ENCODE results near the gene KSR1.

KSR1 gene

GRCh38 chr17:27536781-27537180, 80.5 kb downstream of the KSR1 start:
- in situ Hi-C loops (cut with HindIII; ENCODE audit: low pct_ligation_motif_present, low pct_unique_long_range_greater_than_20kb, low sequenced_read_pairs) = no loop called here
- DNase-seq = no peak

- in situ Hi-C loops (cut with HindIII; ENCODE audit: low pct_ligation_motif_present, low pct_unique_long_range_greater_than_20kb, low sequenced_read_pairs) = no loop called here
- no peak for DNase-seq
Measured at GRCh38 chr17:27538156-27538955, 82.1 kb downstream of the KSR1 start.

DNA sequence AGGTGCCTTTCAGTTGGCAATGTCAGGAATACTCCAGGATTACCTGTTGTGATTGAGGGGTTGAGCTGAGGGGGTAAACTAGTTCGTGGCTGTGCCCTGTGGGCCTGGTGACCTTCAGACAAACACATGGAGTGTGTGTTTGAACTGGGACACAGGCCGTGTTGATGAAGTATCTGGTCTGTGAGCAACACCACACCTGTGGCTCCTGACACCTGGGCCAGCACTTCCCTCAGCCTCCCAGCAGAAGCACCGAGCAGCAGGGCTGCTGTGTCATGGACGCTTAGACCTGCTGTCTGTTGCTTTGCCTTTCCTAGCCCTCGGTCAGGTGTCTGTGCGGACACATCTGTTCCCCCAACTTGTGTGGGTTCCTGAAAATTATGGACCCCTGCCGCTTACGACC, 82.9 kb downstream of the KSR1 start:
- DNase-seq = no peak
- in situ Hi-C loops (cut with HindIII; ENCODE audit: low pct_ligation_motif_present, low pct_unique_long_range_greater_than_20kb, low sequenced_read_pairs) = no loop called here

DNA sequence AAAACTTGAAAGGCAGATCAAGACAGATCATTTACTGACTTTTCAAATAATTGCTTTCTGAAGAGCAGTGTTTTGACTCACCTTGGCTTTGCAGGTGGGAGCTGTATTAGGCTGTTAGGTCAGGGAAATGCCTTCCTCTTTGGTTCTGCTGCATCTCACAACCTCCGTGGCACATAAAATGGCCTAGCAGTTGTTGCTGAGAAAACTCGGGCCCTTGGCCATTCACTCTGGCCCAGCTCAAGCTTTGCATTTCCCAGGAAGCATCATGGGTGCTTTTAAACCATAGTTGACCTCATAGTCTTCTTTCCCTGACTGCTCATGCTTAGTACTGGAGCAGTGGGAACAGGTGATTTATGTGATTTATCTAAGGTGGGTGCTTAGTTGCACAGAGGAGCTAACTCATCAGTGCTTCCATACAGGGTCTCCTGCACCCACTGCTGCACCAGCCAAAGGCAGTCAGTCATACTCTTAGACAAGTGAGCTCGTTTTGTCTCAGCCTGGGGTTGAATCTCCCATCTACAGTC, 83.6 kb downstream of the KSR1 start:
- in situ Hi-C loops (cut with HindIII; ENCODE audit: low pct_ligation_motif_present, low pct_unique_long_range_greater_than_20kb, low sequenced_read_pairs) = no loop called here
- no peak for DNase-seq

- in situ Hi-C loops (cut with HindIII; ENCODE audit: low pct_ligation_motif_present, low pct_unique_long_range_greater_than_20kb, low sequenced_read_pairs) = no loop called here
- no peak for DNase-seq
Measured at GRCh38 chr17:27540318-27541101, 84.3 kb downstream of the KSR1 start.

GRCh38 chr17:27541301-27542023, 85.2 kb downstream of the KSR1 start:
- no peak for DNase-seq
- in situ Hi-C loops (cut with HindIII; ENCODE audit: low pct_ligation_motif_present, low pct_unique_long_range_greater_than_20kb, low sequenced_read_pairs) = no loop called here

DNA sequence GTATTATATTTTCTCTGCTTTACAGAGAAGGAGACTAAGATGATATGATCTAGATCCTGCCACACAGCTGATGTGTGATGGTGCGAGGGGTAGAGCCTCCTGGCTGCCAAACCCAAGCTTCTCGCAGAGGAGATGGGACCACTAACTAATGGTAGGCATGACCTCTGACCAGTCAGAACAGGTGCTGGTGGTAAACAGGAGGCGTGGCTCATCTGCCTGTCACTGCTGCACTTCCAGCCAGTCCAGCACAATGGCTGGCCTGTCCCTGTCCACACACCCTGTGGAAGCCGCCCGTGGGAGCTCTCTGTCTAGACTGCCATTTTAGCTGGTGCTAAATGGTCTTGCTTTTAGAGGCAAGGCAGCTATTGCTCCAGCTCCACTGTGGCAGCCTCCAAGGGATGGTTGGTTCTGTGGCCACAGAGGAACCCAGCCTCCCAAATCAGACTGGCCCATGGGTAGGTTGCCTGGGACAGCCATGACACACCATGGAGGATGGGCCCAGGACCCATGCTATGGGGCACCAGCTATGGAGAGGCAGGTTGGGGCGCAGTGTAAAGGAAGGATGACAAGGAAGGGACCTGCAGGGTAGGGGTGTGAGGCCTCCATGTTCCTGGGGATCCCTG, 86.7 kb downstream of the KSR1 start:
- DNase-seq = no peak
- in situ Hi-C loops (cut with HindIII; ENCODE audit: low pct_ligation_motif_present, low pct_unique_long_range_greater_than_20kb, low sequenced_read_pairs) = no loop called here

DNA sequence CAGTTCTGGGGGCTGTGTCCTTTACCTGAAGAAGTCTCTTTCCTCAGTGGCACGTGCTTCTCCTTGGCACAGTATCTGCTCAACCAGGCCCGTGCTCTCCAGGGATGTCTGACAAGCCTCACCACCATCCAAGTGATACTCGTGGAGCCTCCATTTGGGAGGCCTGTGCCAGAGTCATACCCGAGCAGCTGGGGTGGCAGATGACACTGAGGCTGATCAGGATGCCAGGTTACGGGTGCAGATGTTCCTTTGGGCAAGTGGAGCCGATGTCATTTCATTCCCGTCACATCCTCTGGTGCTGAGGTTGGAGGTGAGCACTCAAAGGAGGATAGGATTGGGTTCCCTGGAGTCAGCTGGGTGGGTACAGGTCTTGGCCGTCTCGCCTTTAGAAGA, 87.2 kb downstream of the KSR1 start:
- in situ Hi-C loops (cut with HindIII; ENCODE audit: low pct_ligation_motif_present, low pct_unique_long_range_greater_than_20kb, low sequenced_read_pairs) = no loop called here
- no peak for DNase-seq

DNA sequence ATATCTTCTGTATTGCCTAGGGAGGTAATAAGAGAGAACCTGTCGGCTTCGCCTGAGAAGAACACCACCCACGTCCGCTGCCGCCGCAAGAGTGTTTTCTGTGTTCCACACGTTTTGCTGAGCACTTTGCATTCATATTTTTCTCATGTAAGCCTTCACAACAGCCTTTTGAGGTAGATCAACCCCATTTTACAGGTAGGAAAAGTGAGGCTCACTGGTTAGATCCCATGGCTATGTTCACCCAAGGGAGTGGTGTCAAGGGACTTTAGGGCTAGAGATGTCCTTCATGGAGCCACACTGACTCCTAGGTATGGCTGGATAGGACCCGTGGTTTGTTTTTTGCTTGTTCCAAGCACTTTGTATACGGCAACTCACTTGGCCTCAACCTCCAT, 87.7 kb downstream of the KSR1 start:
- DNase-seq = no peak
- in situ Hi-C loops (cut with HindIII; ENCODE audit: low pct_ligation_motif_present, low pct_unique_long_range_greater_than_20kb, low sequenced_read_pairs) = no loop called here

DNA sequence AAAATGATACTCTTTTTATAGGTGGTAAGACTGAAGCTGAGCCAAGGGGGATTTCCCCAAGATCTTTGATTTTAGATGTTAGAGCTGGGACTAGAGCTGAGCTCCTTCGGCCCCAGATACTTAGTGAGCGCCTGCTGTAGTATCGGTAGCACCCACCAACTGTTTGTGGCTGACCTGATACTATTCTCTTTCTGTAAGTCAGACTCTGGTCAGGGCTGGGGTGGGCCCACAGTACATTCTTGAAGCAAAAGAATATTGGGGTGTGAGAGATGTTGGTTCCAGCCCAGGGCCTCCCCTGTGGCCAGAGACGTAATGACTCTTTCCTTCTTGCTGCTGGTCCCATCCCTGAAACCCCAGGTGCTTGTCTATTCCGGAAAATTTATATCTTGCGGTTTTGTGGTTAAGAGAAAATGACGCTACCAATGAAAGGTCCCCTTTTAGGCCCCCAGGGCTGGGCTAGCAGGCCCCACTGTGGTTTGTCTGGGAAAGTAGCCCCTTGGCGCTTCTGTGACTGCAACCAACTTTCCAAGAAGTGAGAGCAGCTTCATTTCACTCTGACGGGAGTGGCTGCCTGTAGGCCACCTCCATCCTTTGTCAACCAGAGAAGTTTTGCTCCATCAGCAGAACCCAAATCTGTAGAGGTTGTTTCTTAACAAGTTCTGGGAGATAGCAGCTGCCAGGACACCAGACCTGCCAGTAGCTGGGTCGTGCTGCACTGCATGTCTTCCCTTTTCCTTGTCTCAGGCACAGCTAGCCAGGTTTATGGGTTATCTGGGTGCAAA, 88.3 kb downstream of the KSR1 start:
- in situ Hi-C loops (cut with HindIII; ENCODE audit: low pct_ligation_motif_present, low pct_unique_long_range_greater_than_20kb, low sequenced_read_pairs) = no loop called here
- DNase-seq = no peak

GRCh38 chr17:27545562-27546229, 89.4 kb downstream of the KSR1 start:
- DNase-seq = no peak
- in situ Hi-C loops (cut with HindIII; ENCODE audit: low pct_ligation_motif_present, low pct_unique_long_range_greater_than_20kb, low sequenced_read_pairs) = no loop called here

DNA sequence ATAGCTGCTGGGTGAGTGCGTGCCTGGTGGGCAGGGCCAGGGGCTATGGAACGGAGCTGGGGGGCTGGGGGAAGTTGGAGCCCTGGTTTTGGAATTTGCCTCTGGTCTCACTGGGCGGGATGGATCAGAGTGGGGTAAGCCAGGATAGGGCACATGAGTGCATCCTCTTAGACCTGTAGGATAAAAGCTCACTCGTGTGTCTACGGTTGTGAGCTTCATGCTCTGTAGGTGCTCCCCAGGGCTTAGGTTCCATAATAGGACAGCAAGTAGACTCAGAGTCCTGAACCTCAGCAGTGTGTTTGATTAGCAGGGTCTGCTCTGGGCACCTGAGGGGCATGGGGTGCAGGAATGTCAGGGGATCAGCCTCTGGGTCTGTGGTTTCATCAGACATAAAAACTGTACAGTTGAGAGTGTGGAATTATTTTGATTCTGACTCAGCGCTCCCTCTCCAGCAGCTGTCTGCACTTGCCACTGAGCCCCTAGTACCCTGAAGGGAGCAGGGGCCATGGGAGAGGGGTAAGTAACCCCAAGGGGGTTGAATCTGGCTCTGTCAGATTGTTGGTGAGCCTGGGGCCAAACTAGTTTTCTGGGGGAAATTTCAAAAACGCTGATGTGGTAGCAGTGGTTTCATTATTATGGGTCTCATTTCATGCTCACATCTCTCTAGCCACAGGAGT, 90.5 kb downstream of the KSR1 start:
- in situ Hi-C loops (cut with HindIII; ENCODE audit: low pct_ligation_motif_present, low pct_unique_long_range_greater_than_20kb, low sequenced_read_pairs) = no loop called here
- no peak for DNase-seq

GRCh38 chr17:27547301-27547683, 91.0 kb downstream of the KSR1 start:
- in situ Hi-C loops (cut with HindIII; ENCODE audit: low pct_ligation_motif_present, low pct_unique_long_range_greater_than_20kb, low sequenced_read_pairs) = no loop called here
- DNase-seq = no peak

DNA sequence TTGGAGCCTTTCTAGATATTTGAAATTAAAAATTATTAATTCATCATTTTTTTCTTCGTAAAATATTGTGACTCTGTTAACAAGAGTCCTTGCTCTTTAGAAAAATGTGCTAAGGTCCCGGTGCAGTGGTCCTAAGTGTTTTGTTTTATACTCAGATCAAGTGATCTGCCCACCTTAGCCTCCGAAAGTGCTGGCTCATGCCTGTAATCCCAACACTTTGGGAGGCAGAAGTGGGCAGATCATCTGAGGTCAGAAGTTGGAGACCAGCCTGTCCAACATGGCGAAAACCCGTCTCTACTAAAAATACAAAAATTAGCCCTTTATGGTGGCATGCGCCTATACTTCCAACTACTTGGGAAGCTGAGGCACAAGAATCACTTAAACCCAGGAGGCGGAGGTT, 92.1 kb downstream of the KSR1 start:
- in situ Hi-C loops (cut with HindIII; ENCODE audit: low pct_ligation_motif_present, low pct_unique_long_range_greater_than_20kb, low sequenced_read_pairs) = no loop called here
- DNase-seq = no peak

- in situ Hi-C loops (cut with HindIII; ENCODE audit: low pct_ligation_motif_present, low pct_unique_long_range_greater_than_20kb, low sequenced_read_pairs) = no loop called here
- no peak for DNase-seq
Measured at GRCh38 chr17:27549251-27549893, 93.1 kb downstream of the KSR1 start.

DNA sequence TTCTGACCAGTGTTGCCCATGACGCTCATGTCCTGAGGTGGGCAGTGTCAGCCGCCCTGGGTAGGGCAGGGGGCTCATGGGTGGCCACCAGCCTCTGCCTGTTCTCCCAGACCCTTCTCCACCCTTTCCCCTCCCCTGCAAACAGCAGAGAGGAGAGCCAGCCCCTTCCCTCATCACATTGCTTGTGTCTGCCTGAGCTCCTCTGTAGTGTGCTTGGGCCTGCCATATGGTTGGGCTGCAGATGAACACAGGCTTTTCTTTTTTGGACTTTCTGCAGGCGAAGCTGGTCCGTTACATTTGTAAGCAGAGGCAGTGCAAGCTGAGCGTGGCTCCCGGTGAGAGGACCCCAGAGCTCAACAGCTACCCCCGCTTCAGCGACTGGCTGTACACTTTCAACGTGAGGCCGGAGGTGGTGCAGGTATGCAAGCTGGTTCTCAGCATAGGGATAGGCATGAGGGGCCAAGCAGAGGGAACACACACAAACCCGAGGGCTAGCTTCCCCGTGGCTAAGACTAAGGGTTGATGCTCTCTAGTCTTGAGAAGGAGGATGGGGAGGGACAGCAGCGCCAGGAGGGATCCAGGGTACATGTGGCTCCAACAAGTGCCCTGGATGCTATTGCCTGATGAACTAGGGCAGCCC, 94.2 kb downstream of the KSR1 start:
- DNase-seq = no peak
- in situ Hi-C loops (cut with HindIII; ENCODE audit: low pct_ligation_motif_present, low pct_unique_long_range_greater_than_20kb, low sequenced_read_pairs) = loop anchor here (25.0 kb wide), 1 partner anchor 213 kb away; no protein-coding TSS in a partner anchor

All from ACHN (cell line).